Measurements from ENCODE around the gene WFIKKN2. TPM values are rescaled to one million over a fixed set of nuclear protein-coding genes. Genes with fewer than 3 reads are reported as not detected.

The WFIKKN2 gene
- total and polyA plus RNA-seq, 2 donors: 0.14 to 0.82 TPM

DNA sequence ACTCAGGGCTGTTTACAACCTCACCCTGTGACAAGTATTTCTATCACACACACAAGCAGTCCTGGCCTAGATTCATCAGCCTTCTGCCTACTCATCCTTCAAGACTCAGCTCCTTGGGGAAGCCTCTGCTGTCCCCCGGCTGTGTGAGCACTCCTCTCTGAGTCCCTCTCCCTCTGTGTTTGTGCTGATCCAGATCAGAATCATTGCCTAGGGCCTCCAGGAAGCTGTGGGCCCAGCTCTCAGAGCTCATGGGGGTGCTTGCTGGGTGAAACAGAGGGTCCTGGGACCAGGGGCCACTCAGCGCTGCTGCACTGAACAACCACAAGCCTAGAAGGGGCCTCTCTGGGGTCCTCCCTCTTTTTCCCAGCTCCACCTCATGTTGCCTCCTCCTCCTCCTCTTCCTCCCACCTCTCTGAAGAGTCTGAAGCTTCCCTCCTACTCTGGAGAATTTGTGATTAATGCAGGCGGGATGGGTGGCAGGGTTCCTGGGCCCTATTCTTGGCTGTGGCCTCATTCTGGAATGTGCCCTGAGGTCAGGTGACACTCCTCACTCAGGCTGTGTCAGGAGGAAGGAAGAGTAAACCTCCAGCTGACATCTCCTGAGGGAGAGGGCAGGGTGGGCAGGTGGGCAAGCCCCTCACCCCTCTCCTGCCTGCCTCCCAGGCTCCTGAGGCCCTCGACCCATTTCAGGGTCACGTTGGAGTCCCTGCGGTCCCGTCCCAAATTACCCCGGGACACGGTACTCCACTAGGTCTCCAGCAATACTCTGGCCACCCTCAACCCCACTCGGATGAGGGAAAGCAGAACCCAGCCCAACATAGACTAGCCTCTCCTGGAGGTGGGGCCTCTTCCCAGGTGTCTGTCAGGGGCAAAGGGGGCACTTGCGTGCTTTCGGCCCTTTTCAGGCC lies 10.1 kb downstream of the WFIKKN2 start:
- Histone ChIP-seq H3K27ac (ENCODE audit: low read depth in 1 of 2, low read length in 1 of 2) (no peak overlapping the region), H3K9me3 (ENCODE audit: control insufficient read depth in 2 of 2, insufficient read depth in 1 of 2, low read length in 1 of 2) (no peaks in the 10 kb centered on the region), H3K4me1 (ENCODE audit: control insufficient read depth in 2 of 2, insufficient read depth in 2 of 2, low read length in 2 of 2) (no peaks in the 10 kb centered on the region), H3K4me3 (ENCODE audit: low read length in 2 of 2) (no peak overlapping the region), H3K36me3 (ENCODE audit: control insufficient read depth in 2 of 2, insufficient read depth in 2 of 2, low read length in 1 of 2) (no peaks in the 10 kb centered on the region), H3K27me3 (ENCODE audit: control insufficient read depth in 2 of 2, insufficient read depth in 1 of 2, low read length in 1 of 2) (no peaks in the 10 kb centered on the region)
- 96% methylated on average over 12 of the region's 12 CpGs for WGBS
- no peak for DNase-seq (ENCODE audit: low read depth in 6 of 9, low spot score in 9 of 9)

DNA sequence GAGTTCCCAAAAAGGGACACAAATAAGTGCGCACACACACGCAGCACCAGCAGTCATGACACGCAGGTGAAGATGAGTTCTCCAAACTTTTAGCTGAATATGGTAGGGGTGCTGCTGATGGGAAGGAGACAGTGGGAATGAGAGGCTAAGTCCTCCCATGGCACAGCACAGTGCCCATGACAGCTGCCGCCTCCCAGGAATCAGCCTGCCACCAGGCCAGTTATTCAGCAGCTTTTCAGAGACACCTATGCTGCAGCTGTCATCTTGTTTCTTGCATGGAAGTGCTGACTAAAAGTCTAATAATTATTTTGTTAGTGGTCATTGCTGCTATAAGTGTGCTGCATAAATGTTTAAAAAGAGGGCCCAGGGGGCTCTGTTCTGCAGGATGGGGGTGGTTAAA lies 12.2 kb downstream of the WFIKKN2 start:
- WGBS: 98% methylated on average over 4 of the region's 4 CpGs
- DNase-seq (ENCODE audit: low read depth in 6 of 9, low spot score in 9 of 9): no peak
- H3K36me3 ChIP-seq (ENCODE audit: control insufficient read depth in 2 of 2, insufficient read depth in 2 of 2, low read length in 1 of 2): no peaks in the 10 kb centered on the region
- no peaks in the 10 kb centered on the region for H3K27me3 ChIP-seq (ENCODE audit: control insufficient read depth in 2 of 2, insufficient read depth in 1 of 2, low read length in 1 of 2)
- H3K9me3 ChIP-seq (ENCODE audit: control insufficient read depth in 2 of 2, insufficient read depth in 1 of 2, low read length in 1 of 2): no peaks in the 10 kb centered on the region
- H3K27ac ChIP-seq (ENCODE audit: low read depth in 1 of 2, low read length in 1 of 2): no peak overlapping the region
- peaks cover 6 to 8% of the 10 kb centered on the region in 2 donors for H3K4me1 ChIP-seq (ENCODE audit: control insufficient read depth in 2 of 2, insufficient read depth in 2 of 2, low read length in 2 of 2)
- H3K4me3 ChIP-seq (ENCODE audit: low read length in 2 of 2): no peak overlapping the region

DNA sequence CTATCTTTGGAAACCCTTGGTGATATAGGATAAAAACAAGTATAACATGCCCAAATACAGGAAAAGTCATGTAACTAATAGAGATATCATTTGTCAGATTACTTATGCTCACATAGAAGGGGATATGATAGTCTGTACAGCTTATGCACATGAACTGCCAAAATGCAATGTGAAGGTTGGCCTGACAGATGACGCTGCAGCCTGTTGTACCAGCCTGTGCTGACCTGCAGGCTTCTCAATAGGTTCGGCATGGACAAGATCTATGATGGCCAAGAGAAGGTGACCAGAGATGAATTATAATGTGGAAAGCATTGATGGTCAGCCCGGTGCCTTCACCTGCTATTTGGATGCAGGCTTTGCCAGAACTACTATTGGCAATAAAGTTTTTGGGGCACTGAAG lies 12.7 kb downstream of the WFIKKN2 start:
- Histone ChIP-seq H3K27ac (ENCODE audit: low read depth in 1 of 2, low read length in 1 of 2) (no peak overlapping the region), H3K27me3 (ENCODE audit: control insufficient read depth in 2 of 2, insufficient read depth in 1 of 2, low read length in 1 of 2) (no peaks in the 10 kb centered on the region), H3K9me3 (ENCODE audit: control insufficient read depth in 2 of 2, insufficient read depth in 1 of 2, low read length in 1 of 2) (no peaks in the 10 kb centered on the region), H3K4me3 (ENCODE audit: low read length in 2 of 2) (no peak overlapping the region), H3K36me3 (ENCODE audit: control insufficient read depth in 2 of 2, insufficient read depth in 2 of 2, low read length in 1 of 2) (no peaks in the 10 kb centered on the region), H3K4me1 (ENCODE audit: control insufficient read depth in 2 of 2, insufficient read depth in 2 of 2, low read length in 2 of 2) (peaks cover 6 to 10% of the 10 kb centered on the region in 2 donors)
- WGBS: 97% methylated on average over 3 of the region's 3 CpGs
- DNase-seq (ENCODE audit: low read depth in 6 of 9, low spot score in 9 of 9): no peak

DNA sequence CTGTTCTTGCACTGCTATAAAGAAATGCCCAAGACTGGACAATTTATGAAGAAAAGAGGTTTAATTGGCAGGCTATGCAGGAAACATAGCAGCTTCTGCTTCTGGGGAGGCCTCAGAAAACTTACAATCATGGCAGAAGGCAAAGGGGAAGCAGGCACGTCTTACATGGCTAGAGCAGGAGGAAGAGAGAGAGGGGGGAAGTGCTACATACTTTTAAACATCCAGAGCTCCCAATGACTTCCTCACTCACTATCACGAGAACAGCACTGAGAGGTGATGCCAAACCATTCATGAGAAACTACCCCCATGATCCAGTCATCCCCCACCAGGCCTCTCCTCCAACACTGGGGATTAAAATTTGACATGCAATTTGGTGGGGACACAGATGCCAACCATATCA lies 13.3 kb downstream of the WFIKKN2 start:
- Histone ChIP-seq H3K27ac (ENCODE audit: low read depth in 1 of 2, low read length in 1 of 2) (no peak overlapping the region), H3K9me3 (ENCODE audit: control insufficient read depth in 2 of 2, insufficient read depth in 1 of 2, low read length in 1 of 2) (no peaks in the 10 kb centered on the region), H3K4me1 (ENCODE audit: control insufficient read depth in 2 of 2, insufficient read depth in 2 of 2, low read length in 2 of 2) (peaks cover 6 to 10% of the 10 kb centered on the region in 2 donors), H3K27me3 (ENCODE audit: control insufficient read depth in 2 of 2, insufficient read depth in 1 of 2, low read length in 1 of 2) (peaks cover 0 to 3% of the 10 kb centered on the region in 2 donors), H3K4me3 (ENCODE audit: low read length in 2 of 2) (no peak overlapping the region), H3K36me3 (ENCODE audit: control insufficient read depth in 2 of 2, insufficient read depth in 2 of 2, low read length in 1 of 2) (no peaks in the 10 kb centered on the region)
- 62% methylated on average over 2 of the region's 2 CpGs for WGBS
- DNase-seq (ENCODE audit: low read depth in 6 of 9, low spot score in 9 of 9): no peak

DNA sequence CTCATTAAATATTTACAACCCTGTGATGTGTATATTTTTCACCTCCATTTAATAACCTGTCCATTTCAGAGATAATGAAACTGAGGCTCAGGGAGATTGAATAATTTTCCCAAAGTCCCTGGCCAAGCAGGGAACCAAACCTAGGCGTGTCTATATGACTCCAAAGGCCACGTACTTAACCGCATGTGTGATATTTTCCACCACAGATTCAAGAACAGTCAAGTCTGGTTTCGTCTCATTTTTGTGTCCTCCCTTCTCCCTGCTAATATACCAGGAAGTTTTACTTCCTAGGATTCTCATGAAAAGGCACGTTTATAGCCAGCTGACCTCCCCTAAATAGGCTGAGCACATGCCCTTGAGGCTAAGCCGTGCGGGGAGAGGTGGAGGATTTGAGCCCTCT lies 15.3 kb downstream of the WFIKKN2 start:
- Histone ChIP-seq H3K36me3 (ENCODE audit: control insufficient read depth in 2 of 2, insufficient read depth in 2 of 2, low read length in 1 of 2) (no peaks in the 10 kb centered on the region), H3K4me1 (ENCODE audit: control insufficient read depth in 2 of 2, insufficient read depth in 2 of 2, low read length in 2 of 2) (peaks cover 6 to 10% of the 10 kb centered on the region in 2 donors), H3K4me3 (ENCODE audit: low read length in 2 of 2) (no peak overlapping the region), H3K27ac (ENCODE audit: low read depth in 1 of 2, low read length in 1 of 2) (no peak overlapping the region), H3K9me3 (ENCODE audit: control insufficient read depth in 2 of 2, insufficient read depth in 1 of 2, low read length in 1 of 2) (no peaks in the 10 kb centered on the region), H3K27me3 (ENCODE audit: control insufficient read depth in 2 of 2, insufficient read depth in 1 of 2, low read length in 1 of 2) (peaks cover 0 to 5% of the 10 kb centered on the region in 2 donors)
- no peak for DNase-seq (ENCODE audit: low read depth in 6 of 9, low spot score in 9 of 9)
- 97% methylated on average over 7 of the region's 7 CpGs for WGBS

DNA sequence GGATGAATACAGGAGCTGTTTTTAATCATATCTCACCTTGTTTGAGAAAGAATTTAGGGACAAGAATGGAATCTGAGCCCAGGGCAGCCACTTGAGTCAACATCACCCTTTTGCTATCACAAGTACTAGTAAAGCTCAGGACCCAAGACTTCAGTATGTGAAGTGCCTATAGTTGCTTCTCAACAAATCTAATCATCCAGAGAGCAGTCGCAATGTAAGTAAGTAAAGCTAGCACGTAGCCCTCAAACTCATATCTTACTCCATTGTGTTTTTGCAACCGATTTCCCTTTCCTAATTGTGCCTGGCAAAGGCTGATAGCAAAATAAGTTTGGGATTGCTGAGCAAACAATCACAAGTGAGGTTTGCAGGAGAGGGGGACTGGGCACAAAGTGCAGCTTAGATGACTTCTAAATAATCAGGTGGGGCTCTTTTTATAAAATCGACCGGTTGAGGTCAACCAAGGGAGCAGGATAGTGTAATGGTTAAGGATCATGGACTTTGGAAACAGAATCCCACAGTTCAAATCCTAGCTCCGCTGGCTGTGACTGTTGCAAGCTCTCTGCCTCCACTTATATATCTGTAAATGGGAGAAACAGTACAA lies 17.7 kb downstream of the WFIKKN2 start:
- no peak for DNase-seq (ENCODE audit: low read depth in 6 of 9, low spot score in 9 of 9)
- Histone ChIP-seq H3K9me3 (ENCODE audit: control insufficient read depth in 2 of 2, insufficient read depth in 1 of 2, low read length in 1 of 2) (no peaks in the 10 kb centered on the region), H3K27me3 (ENCODE audit: control insufficient read depth in 2 of 2, insufficient read depth in 1 of 2, low read length in 1 of 2) (peaks cover 0 to 5% of the 10 kb centered on the region in 2 donors), H3K36me3 (ENCODE audit: control insufficient read depth in 2 of 2, insufficient read depth in 2 of 2, low read length in 1 of 2) (no peaks in the 10 kb centered on the region), H3K4me3 (ENCODE audit: low read length in 2 of 2) (no peak overlapping the region), H3K4me1 (ENCODE audit: control insufficient read depth in 2 of 2, insufficient read depth in 2 of 2, low read length in 2 of 2) (peaks cover 6 to 10% of the 10 kb centered on the region in 2 donors), H3K27ac (ENCODE audit: low read depth in 1 of 2, low read length in 1 of 2) (no peak overlapping the region)
- WGBS: 96% methylated on average over 6 of the region's 6 CpGs

DNA sequence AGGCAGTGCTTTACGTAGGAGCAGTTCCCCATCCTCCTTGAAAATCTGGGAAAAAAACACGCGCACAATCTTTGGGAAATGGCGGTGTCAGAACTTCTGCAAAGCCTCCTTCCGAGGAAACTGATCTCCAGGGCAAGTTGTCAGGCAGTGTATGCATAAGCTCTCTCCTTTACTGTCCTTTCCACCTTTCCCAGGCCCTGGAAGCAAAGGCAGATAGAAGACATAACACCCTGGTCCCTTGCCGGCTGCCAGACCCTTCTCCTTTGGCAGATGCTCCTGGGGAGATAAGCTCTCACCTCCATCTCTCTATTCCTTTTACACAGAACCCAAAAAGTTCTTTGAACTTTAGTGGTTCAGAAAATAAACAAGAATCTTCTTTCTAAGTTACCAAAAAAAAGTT lies 18.4 kb downstream of the WFIKKN2 start:
- no peaks in the 10 kb centered on the region for H3K36me3 ChIP-seq (ENCODE audit: control insufficient read depth in 2 of 2, insufficient read depth in 2 of 2, low read length in 1 of 2)
- no peak overlapping the region for H3K4me3 ChIP-seq (ENCODE audit: low read length in 2 of 2)
- 98% methylated on average over 6 of the region's 6 CpGs for WGBS
- H3K4me1 ChIP-seq (ENCODE audit: control insufficient read depth in 2 of 2, insufficient read depth in 2 of 2, low read length in 2 of 2): peaks cover 6 to 10% of the 10 kb centered on the region in 2 donors
- DNase-seq (ENCODE audit: low read depth in 6 of 9, low spot score in 9 of 9): no peak
- peaks cover 0 to 5% of the 10 kb centered on the region in 2 donors for H3K27me3 ChIP-seq (ENCODE audit: control insufficient read depth in 2 of 2, insufficient read depth in 1 of 2, low read length in 1 of 2)
- H3K9me3 ChIP-seq (ENCODE audit: control insufficient read depth in 2 of 2, insufficient read depth in 1 of 2, low read length in 1 of 2): no peaks in the 10 kb centered on the region
- H3K27ac ChIP-seq (ENCODE audit: low read depth in 1 of 2, low read length in 1 of 2): no peak overlapping the region

DNA sequence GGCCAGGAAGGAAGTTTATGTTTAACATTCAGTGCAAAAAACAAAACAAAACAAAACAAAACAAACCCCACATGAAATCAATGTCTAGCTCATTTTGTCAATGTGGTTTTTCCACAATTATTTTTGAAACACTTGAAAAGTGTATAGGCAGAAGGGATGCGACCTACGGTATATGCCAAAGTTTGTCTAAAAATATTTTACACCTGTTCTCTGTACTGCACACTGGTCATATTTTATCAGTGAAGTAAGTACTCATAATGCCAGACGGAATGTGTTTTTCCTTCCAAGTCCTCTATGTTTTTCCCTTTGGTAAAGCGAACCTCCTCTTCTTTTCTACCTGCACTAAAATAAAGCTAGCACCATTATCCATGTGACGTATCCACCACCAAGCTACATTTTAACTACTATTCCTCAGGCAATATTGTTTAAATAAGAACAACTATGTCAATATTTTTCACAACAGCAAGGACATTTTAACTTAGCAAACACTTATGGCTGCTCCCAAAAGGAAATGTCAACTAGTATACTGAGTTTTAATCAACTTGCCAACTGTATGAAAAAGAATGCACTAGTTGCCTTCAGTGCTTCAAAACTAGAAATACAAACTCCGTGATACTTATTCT lies 20.4 kb downstream of the WFIKKN2 start:
- Histone ChIP-seq H3K27me3 (ENCODE audit: control insufficient read depth in 2 of 2, insufficient read depth in 1 of 2, low read length in 1 of 2) (peaks cover 0 to 5% of the 10 kb centered on the region in 2 donors), H3K4me3 (ENCODE audit: low read length in 2 of 2) (no peak overlapping the region), H3K9me3 (ENCODE audit: control insufficient read depth in 2 of 2, insufficient read depth in 1 of 2, low read length in 1 of 2) (no peaks in the 10 kb centered on the region), H3K27ac (ENCODE audit: low read depth in 1 of 2, low read length in 1 of 2) (no peak overlapping the region), H3K36me3 (ENCODE audit: control insufficient read depth in 2 of 2, insufficient read depth in 2 of 2, low read length in 1 of 2) (no peaks in the 10 kb centered on the region), H3K4me1 (ENCODE audit: control insufficient read depth in 2 of 2, insufficient read depth in 2 of 2, low read length in 2 of 2) (peaks cover 6 to 10% of the 10 kb centered on the region in 2 donors)
- no peak for DNase-seq (ENCODE audit: low read depth in 6 of 9, low spot score in 9 of 9)
- WGBS: 97% methylated on average over 6 of the region's 6 CpGs

DNA sequence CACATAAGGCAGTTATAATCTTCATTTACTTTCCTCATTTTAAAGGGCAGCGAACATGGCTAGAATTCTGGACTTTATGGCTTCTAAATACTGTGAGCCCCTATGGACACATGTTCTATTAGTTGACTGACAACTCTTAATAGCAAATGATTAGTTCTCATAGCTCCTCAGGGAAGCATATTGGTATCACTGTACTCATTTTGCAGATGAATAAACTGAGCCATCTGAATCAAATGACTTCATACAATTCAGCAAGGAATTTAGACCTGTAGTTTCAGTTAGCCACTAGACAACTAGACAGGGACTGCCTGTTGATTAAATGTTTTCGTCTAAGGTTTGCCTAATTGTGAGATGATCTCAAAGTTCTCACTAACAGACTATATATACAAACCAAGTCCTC lies 21.0 kb downstream of the WFIKKN2 start:
- no peak overlapping the region for H3K4me3 ChIP-seq (ENCODE audit: low read length in 2 of 2)
- H3K36me3 ChIP-seq (ENCODE audit: control insufficient read depth in 2 of 2, insufficient read depth in 2 of 2, low read length in 1 of 2): no peaks in the 10 kb centered on the region
- H3K27me3 ChIP-seq (ENCODE audit: control insufficient read depth in 2 of 2, insufficient read depth in 1 of 2, low read length in 1 of 2): peaks cover 0 to 5% of the 10 kb centered on the region in 2 donors
- H3K4me1 ChIP-seq (ENCODE audit: control insufficient read depth in 2 of 2, insufficient read depth in 2 of 2, low read length in 2 of 2): peaks cover 6 to 10% of the 10 kb centered on the region in 2 donors
- DNase-seq (ENCODE audit: low read depth in 6 of 9, low spot score in 9 of 9): no peak
- H3K27ac ChIP-seq (ENCODE audit: low read depth in 1 of 2, low read length in 1 of 2): no peak overlapping the region
- H3K9me3 ChIP-seq (ENCODE audit: control insufficient read depth in 2 of 2, insufficient read depth in 1 of 2, low read length in 1 of 2): no peaks in the 10 kb centered on the region
- WGBS: 97% methylated on average over 2 of the region's 2 CpGs

Data from thymus (tissue), 11 donors.